Fibroblast of pulmonary artery (primary cell): ENCODE measurements around the gene ELF2.

Experiments used
- DNase-seq: peaks from one replicate; pipeline ENCODE4 v3.0.0-alpha.2; 2010; ENCODE audit warnings: low read depth
- H3K4me3 ChIP-seq: replicated peaks from 2 replicates; pipeline ENCODE4 v1.5.1; 2011; ENCODE audit warnings: low read depth, mild to moderate bottlenecking, control low read depth, low read length, moderate library complexity
- CTCF ChIP-seq: IDR thresholded peaks from 2 replicates; pipeline ENCODE4 v1.5.1; 2011; ENCODE audit warnings: mild to moderate bottlenecking, control low read depth, low read length, inconsistent platforms; ENCODE audit errors: missing control alignments

Gene ELF2

GRCh38 chr4:139007640-139008039 lies 169.4 kb downstream of the ELF2 start:
- TF ChIP-seq CTCF = no peak
- H3K4me3 ChIP-seq = no peak overlapping the region
- no peak for DNase-seq
